ENCODE measurements around the gene CD4.
A peak's percentile ranks its signal among the peaks of the same experiment; 100 is the strongest.

The CD4 gene

GRCh38 chr12:6765634-6766581, 23.4 kb upstream of the CD4 start, which contains the start of gene PTMS:
PTMS (plus strand) TSS chr12:6766363; CDS start chr12:6766706, 343 bp downstream.
- DNase-seq (ENCODE audit: low read depth), result no peak

- DNase-seq (ENCODE audit: low read depth), result no peak
These were observed 22.5 kb upstream of the CD4 start for GRCh38 chr12:6766651-6767349.

DNA sequence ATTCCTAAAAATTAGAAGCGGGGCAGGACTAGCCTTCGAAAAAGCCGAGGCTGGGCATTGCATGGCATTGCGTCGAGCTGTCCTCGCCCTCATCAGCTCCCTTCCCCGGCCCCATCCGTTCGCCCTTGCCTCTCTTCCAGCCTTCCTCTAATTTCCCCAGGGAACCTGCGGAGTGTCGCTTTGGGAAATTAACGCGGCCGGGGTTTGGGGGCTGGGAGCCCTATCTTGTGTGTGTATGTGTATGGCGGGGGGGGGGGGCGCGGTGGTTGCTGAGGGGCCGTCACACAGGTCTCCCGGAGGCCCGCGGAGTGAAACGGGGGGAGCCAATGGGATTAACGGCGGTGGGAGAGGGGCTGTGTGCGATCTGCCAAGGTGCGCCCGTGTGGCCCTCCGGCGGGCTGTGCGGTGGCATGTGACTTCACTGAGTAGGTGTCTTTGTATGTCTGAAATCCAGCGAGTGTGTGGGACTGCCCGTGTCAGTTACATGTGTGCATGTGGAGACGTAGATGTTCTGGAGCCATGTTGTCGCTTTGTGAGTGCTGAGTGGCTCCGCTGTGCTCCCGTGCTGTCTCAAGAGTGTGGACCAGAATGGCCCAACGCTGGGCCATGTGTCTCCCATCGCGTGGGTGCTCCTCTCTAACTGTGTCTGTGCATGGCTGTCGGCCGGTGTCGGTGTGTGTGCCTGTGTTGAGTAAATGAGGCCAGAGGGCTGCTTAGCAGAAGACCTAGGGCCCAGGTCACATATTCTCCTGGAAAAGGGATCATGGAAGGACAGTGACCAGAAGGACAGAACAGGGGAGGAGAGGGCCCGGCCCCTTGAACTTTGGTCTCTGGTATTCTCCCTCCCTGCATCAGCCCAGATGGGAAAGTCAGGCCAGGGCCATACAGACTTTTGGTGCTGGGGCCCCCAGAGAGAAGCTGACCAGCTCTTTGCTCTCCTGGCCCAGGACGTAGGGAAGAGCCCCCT, 21.7 kb upstream of the CD4 start:
- no peak for DNase-seq (ENCODE audit: low read depth)

DNA sequence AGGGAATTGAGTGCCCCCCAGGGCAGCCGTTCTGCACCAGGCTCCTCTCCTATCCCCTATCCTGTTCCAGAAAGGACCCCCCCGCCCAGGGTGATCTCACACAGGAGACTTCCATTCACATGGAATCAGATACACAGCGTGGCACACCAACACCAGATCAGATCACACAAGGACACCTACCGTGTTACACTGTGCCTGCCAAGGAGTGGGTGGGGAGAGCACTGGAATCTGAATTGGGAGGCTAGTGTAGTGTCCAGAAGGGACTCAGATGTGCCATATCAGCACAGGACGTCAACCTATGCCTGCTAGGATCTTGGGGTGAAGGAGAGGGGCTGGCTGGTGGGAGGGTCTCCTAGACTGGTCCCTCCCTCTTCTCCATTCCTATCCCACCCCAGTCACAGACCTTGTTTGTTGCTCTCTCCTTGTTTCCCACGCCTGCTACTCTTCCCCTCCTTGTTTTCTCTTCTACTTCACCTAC, 20.9 kb upstream of the CD4 start:
- DNase-seq (ENCODE audit: low read depth), result no peak

DNA sequence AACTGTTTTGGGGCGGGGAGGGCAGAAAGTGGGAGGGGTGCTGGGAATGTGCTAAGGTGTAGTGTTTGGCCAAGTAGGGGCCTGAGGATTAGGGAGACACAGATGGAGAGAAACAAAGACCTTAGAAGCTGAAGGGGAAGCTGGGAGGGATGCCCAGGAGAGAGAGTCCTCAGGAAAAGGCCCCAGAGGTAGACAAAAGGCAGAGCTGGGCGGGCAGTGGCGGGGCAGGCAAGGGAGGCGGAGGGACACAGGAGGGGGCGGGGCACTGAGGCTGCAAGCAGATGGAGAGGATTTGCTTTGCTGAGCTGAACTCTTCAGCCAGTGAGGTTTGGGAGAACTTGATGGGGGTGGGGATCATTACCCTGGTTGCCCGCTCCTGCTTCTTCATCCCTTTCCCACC, 20.3 kb upstream of the CD4 start:
- DNase-seq (ENCODE audit: low read depth), result no peak

DNA sequence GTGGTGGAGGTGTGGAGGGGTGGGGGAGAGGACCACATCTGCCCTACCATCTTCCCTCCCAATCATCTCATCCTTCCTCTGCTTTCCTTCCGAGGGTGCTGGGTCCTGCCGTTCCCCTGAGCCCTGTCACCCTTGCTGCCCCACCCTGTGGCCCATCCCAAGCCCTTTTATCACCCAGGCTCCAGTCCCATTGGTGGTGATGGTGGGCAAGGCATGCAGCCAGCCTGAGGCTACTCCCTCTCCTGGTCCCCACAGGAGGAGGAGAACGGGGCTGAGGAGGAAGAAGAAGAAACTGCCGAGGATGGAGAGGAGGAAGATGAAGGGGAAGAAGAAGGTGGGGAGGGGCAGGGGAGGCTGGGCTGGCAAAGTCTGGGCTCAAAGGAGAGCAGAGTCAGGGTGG, 19.7 kb upstream of the CD4 start:
- DNase-seq (ENCODE audit: low read depth), result no peak

- no peak for DNase-seq (ENCODE audit: low read depth)
These were observed 19.2 kb upstream of the CD4 start for GRCh38 chr12:6770094-6770493.

DNA sequence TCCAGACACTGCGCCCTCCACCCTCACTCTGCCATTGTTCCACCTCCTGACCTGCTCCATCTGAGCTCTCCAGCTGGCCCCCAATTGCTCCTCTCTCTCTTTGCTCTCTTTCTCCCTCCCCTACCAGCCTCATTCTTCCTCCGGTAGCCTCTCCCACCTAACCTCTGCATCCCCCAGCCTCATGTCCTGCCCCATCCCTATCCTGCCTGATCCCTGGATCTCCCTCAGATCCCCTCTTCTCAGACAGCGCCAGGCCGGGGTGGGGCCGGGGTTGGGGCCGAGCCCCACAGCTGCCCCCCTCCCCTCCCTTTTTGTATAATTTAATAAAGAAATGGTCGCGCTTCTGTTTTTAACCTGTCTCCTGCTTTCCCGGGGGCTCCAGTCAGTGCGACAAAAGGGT, 18.7 kb upstream of the CD4 start:
- no peak for DNase-seq (ENCODE audit: low read depth)

- DNase-seq (ENCODE audit: low read depth), result no peak
These were observed 18.2 kb upstream of the CD4 start for GRCh38 chr12:6771091-6771495.

- no peak for DNase-seq (ENCODE audit: low read depth)
These were observed 17.6 kb upstream of the CD4 start for GRCh38 chr12:6771509-6772330.

GRCh38 chr12:6772331-6772695, 17.0 kb upstream of the CD4 start, which contains the start of gene LAG3:
LAG3 (plus strand) TSS chr12:6772520; CDS start chr12:6772853, 333 bp downstream.
- peak; percentile 70 for DNase-seq (ENCODE audit: low read depth)

GRCh38 chr12:6772726-6773589, 16.4 kb upstream of the CD4 start:
- no peak for DNase-seq (ENCODE audit: low read depth)

- DNase-seq (ENCODE audit: low read depth), result peak; percentile 69
These were observed 15.6 kb upstream of the CD4 start for GRCh38 chr12:6773590-6774351.

GRCh38 chr12:6774499-6775062, 14.7 kb upstream of the CD4 start:
- DNase-seq (ENCODE audit: low read depth), result no peak

DNA sequence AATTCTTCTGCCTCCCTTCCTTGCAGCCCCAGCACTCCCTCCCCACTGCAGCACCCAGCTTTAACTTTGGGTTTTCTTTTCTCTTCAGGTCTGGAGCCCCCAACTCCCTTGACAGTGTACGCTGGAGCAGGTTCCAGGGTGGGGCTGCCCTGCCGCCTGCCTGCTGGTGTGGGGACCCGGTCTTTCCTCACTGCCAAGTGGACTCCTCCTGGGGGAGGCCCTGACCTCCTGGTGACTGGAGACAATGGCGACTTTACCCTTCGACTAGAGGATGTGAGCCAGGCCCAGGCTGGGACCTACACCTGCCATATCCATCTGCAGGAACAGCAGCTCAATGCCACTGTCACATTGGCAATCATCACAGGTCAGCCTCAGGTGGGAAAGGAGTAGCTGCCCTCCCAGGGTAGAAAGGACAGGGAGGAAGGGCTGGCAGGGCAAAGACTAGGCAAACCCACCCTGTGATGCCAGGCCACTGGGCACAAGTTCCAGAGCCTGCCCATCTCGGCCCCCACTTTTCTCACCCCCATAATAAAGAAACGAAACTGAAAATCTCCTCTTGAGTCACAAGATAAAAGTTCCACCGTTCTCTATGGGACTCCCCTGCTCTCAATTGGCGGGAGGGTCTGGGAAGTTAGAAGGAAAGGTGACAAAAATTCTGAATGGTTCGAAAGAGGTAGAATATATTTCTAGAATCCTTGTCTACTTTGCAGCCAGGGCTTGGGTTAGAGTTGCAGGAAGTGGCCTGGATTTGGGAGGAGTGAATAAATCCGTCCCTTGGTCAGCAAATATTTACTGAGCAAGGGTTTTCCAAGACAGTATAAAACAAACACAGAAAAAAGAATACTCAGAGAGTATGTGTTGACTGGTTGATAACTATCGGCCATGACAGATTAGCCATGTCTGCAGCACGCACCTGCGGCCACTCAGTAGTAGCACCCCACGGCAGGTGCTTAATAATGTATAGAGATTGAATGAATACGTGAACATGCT, 13.8 kb upstream of the CD4 start:
- no peak for DNase-seq (ENCODE audit: low read depth)

GRCh38 chr12:6777386-6777785, 11.9 kb upstream of the CD4 start:
- DNase-seq (ENCODE audit: low read depth), result no peak

GRCh38 chr12:6778217-6778573, 11.1 kb upstream of the CD4 start:
- no peak for DNase-seq (ENCODE audit: low read depth)
